ENCODE results near the gene ZBTB37.
"Not testable (repeated sequence)": the region's sequence is repeated elsewhere in the genome, so short reads cannot be mapped to it uniquely, and the experiment has no call there.

ZBTB37 gene

GRCh38 chr1:173878251-173878650, 10.1 kb downstream of the ZBTB37 start:
- Mint-ChIP-seq H3K27ac (no peak overlapping the region), H3K36me3 (peaks cover 20% of the 10 kb centered on the region), H3K4me1 (peaks cover 12% of the 10 kb centered on the region), H3K9me3 (no peaks in the 10 kb centered on the region), H3K4me3 (no peak overlapping the region), H3K27me3 (no peaks in the 10 kb centered on the region)

- not testable (repeated sequence) for H3K27ac Mint-ChIP-seq, H3K9me3 Mint-ChIP-seq, H3K4me3 Mint-ChIP-seq, H3K4me1 Mint-ChIP-seq, H3K27me3 Mint-ChIP-seq
- peaks cover 19% of the 10 kb centered on the region for H3K36me3 Mint-ChIP-seq
Observed at GRCh38 chr1:173881117-173881516, 12.9 kb downstream of the ZBTB37 start.

DNA sequence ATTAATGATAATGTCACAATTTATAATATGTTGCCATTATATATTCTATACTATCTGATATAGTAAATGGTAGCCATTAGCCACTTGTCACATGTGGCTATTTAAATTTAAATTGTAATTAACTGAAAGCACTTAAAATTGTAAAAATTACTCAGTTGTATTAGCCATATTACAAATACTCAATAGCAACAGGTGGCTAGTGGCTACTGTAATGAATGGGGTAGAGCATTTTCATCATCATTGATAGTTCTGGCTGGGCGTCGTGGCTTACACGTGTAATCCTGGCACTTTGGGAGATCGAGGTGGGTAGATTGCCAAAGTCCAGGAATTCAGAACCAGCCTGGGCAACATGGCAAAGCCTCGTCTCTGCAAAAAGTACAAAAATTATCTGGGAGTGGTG, 16.5 kb downstream of the ZBTB37 start:
- Mint-ChIP-seq H3K27ac (no peak overlapping the region), H3K27me3 (no peaks in the 10 kb centered on the region), H3K36me3 (peaks cover 22% of the 10 kb centered on the region), H3K9me3 (no peaks in the 10 kb centered on the region), H3K4me3 (no peak overlapping the region), H3K4me1 (peaks cover 37% of the 10 kb centered on the region)

DNA sequence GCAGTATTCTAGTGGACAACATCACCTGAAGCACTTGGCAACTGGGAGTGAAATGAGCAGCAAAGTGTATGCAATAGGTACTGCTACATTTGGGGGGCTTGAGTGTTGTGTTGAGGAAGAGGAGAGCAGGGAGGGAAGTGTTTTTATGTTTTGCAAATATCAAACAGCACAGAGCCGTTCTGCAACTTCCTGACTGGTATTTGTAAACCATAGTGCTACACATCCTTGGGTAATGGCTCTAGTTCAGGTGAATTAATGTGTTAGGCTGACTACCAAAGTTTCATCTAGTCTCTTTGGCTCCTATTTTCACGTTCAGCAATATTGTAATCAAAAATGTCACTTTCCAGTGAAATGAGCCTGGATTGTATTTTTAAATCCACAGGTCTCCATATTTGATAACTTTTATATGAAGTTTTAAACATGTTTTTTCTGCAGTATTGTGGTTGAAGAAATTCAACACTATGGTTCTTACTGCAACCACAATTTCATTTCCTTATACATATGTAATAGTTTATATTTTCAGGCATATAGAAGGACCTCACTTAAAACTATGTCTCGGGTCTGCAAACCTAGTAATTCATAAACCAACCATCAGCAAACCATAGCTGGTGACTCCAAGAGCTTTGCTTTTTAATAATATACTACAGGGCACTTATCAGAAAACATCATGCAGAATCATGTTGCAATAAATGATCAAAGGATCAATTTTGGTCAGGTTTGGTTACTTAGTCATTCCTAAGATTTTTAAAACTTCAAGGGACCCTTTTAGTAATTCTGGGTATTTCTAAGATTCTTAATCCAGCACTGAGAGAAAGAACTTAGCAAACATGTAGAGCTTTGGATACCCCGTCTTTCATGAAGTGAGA, 18.8 kb downstream of the ZBTB37 start:
- peaks cover 55% of the 10 kb centered on the region for H3K4me1 Mint-ChIP-seq
- no peaks in the 10 kb centered on the region for H3K9me3 Mint-ChIP-seq
- no peak overlapping the region for H3K4me3 Mint-ChIP-seq
- no peak overlapping the region for H3K27ac Mint-ChIP-seq
- peaks cover 34% of the 10 kb centered on the region for H3K36me3 Mint-ChIP-seq
- H3K27me3 Mint-ChIP-seq, result no peaks in the 10 kb centered on the region

- Mint-ChIP-seq H3K27me3 (no peaks in the 10 kb centered on the region), H3K27ac (no peak overlapping the region), H3K4me3 (no peak overlapping the region), H3K36me3 (peaks cover 34% of the 10 kb centered on the region), H3K9me3 (no peaks in the 10 kb centered on the region), H3K4me1 (peaks cover 60% of the 10 kb centered on the region)
Observed at GRCh38 chr1:173887627-173888026, 19.4 kb downstream of the ZBTB37 start.

DNA sequence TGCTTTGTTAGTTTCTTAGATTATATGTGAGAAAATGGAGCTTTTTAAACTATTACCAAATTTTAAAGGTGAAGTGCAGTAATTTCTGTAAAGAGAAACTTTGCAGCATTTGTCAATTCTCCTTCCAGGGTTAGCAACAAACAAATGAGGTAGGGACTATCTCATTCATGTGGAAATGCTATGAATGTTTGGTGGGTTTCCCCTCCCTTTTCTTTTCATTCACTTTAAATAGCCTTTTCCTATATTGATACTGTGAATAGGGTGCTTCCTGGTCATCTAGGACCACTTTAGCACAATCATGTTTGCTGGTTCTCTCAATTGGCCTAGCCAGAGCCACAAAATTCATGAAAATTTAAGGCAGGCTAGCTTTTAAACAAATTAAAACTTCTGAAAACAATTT, 20.6 kb downstream of the ZBTB37 start:
- H3K27me3 Mint-ChIP-seq, result no peaks in the 10 kb centered on the region
- H3K9me3 Mint-ChIP-seq, result no peaks in the 10 kb centered on the region
- no peak overlapping the region for H3K4me3 Mint-ChIP-seq
- peaks cover 60% of the 10 kb centered on the region for H3K4me1 Mint-ChIP-seq
- H3K36me3 Mint-ChIP-seq, result peaks cover 36% of the 10 kb centered on the region
- H3K27ac Mint-ChIP-seq, result no peak overlapping the region

GRCh38 chr1:173889885-173890284, 21.7 kb downstream of the ZBTB37 start:
- no peak overlapping the region for H3K27ac Mint-ChIP-seq
- no peak overlapping the region for H3K4me3 Mint-ChIP-seq
- H3K27me3 Mint-ChIP-seq, result no peaks in the 10 kb centered on the region
- H3K9me3 Mint-ChIP-seq, result no peaks in the 10 kb centered on the region
- peaks cover 40% of the 10 kb centered on the region for H3K36me3 Mint-ChIP-seq
- H3K4me1 Mint-ChIP-seq, result peaks cover 60% of the 10 kb centered on the region

DNA sequence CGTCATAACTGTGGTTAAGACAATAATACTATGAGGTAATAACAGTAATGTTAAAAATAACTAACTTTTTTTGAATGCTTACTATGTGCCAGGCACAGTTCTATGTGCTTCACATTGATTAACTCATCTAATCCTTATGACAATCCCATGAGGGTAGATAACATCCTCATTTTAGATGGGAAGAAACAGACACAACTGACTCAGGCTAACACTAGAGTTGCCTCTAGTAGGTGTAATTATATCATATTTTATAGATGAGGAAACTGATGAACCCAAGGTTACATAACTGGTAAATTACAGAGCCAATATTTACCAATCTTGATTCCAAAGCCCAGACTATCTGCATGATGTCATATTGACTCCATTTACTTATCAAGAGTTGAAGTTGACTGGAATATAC, 25.4 kb downstream of the ZBTB37 start:
- Mint-ChIP-seq H3K4me3 (no peak overlapping the region), H3K36me3 (peaks cover 26% of the 10 kb centered on the region), H3K27ac (no peak overlapping the region), H3K9me3 (no peaks in the 10 kb centered on the region), H3K27me3 (no peaks in the 10 kb centered on the region), H3K4me1 (peaks cover 34% of the 10 kb centered on the region)

DNA sequence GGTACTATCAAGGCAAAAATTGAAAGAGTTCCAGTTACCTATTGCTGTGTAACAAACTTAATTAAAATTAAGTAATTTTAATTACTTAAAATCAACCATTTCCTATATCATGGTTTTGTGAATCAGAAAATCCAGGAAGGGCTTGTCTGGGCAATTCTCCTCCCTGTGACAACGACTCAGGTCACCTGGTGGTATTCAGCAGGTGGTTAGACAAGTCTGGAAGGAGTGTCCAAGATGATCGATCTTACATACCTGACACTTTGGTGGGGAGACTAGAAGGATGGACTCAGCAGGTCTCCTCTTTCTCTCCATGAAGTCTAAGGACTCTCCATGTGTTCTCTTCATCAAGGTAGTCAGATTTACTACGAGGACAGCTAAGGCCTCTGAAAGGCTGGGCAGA, 26.0 kb downstream of the ZBTB37 start:
- Mint-ChIP-seq H3K4me1 (peaks cover 37% of the 10 kb centered on the region), H3K4me3 (no peak overlapping the region), H3K27ac (no peak overlapping the region), H3K27me3 (no peaks in the 10 kb centered on the region), H3K36me3 (peaks cover 25% of the 10 kb centered on the region), H3K9me3 (no peaks in the 10 kb centered on the region)

DNA sequence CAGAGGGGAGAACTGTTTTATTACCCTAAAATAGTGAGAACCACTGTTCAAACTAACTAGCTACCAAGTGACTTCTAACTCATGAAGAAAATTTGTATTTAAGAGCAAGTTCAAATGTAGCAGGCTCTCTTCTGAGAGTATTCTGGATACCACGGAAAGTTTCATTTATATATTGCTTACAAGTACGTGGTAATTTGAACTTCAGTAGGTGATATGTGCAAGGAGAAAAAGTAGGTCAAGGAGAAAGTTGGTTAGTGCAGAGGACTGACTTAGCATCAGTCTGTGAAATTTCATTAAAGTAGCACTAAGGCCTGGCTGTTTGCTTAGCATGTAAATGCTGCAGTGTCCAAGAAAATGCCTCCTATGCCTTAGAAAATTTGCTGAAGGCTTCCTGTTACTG, 32.2 kb downstream of the ZBTB37 start:
- H3K27me3 Mint-ChIP-seq, result no peaks in the 10 kb centered on the region
- no peak overlapping the region for H3K4me3 Mint-ChIP-seq
- peaks cover 29% of the 10 kb centered on the region for H3K4me1 Mint-ChIP-seq
- H3K36me3 Mint-ChIP-seq, result peaks cover 12% of the 10 kb centered on the region
- H3K27ac Mint-ChIP-seq, result no peak overlapping the region
- no peaks in the 10 kb centered on the region for H3K9me3 Mint-ChIP-seq

DNA sequence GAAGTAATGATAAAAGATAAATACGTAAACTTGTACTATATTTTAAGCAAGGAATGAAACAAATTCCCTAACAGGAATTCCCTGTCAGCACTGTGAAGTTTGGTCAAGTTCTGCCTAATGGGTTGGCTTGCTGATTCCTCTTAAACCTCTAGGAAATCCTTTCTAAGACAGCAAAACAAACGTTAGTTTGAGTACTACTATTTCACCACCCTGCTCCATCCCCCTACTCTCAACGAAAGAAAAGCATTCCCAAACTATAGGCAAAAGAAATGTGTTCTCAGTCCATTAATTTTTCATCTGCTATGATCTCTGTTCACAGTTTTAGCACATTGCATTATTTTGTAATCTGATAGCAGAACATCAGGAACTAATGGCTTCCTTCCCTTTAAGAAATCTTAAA, 32.8 kb downstream of the ZBTB37 start:
- H3K27me3 Mint-ChIP-seq, result no peaks in the 10 kb centered on the region
- H3K36me3 Mint-ChIP-seq, result peaks cover 12% of the 10 kb centered on the region
- H3K27ac Mint-ChIP-seq, result no peak overlapping the region
- no peaks in the 10 kb centered on the region for H3K9me3 Mint-ChIP-seq
- H3K4me1 Mint-ChIP-seq, result peaks cover 25% of the 10 kb centered on the region
- no peak overlapping the region for H3K4me3 Mint-ChIP-seq

GRCh38 chr1:173903827-173904531, 35.8 kb downstream of the ZBTB37 start:
- Mint-ChIP-seq H3K4me1 (peaks cover 21% of the 10 kb centered on the region), H3K9me3 (no peaks in the 10 kb centered on the region), H3K27ac (no peak overlapping the region), H3K36me3 (peaks cover 9% of the 10 kb centered on the region), H3K27me3 (no peaks in the 10 kb centered on the region), H3K4me3 (no peak overlapping the region)

- Mint-ChIP-seq H3K4me3 (no peak overlapping the region), H3K36me3 (peaks cover 6% of the 10 kb centered on the region), H3K4me1 (no peaks in the 10 kb centered on the region), H3K27me3 (no peaks in the 10 kb centered on the region), H3K9me3 (no peaks in the 10 kb centered on the region), H3K27ac (no peak overlapping the region)
Observed at GRCh38 chr1:173913111-173913510, 44.9 kb downstream of the ZBTB37 start.

DNA sequence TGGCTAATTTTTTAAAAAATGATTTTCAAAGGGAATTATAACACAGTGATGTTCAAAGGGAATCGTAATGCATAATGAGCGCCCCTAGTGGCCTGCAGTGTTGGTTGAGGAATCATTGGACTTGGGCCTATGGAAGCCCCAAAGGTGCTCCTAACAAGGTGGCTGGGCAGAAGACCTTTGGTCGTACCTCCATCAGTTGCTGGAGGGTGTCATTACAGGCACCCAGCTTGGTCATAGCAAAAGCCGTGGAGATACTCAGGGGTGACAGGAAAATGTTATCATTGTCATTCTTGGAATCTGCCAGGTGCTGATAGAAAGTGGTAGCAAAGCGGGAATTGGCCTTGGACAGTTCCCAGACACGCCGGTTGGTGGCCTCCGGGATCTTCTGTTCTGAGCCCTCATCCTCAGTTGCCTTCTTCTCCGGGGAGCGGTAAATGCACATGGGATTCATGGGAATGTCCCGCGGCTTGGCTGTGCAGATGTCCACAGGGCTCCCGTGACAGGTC, 46.2 kb downstream of the ZBTB37 start:
- H3K9me3 Mint-ChIP-seq, result no peaks in the 10 kb centered on the region
- H3K27me3 Mint-ChIP-seq, result no peaks in the 10 kb centered on the region
- H3K4me3 Mint-ChIP-seq, result no peak overlapping the region
- H3K27ac Mint-ChIP-seq, result no peak overlapping the region
- no peaks in the 10 kb centered on the region for H3K4me1 Mint-ChIP-seq
- H3K36me3 Mint-ChIP-seq, result peaks cover 2% of the 10 kb centered on the region

GRCh38 chr1:173915596-173915995, 47.4 kb downstream of the ZBTB37 start:
- Mint-ChIP-seq H3K4me1 (no peaks in the 10 kb centered on the region), H3K9me3 (no peaks in the 10 kb centered on the region), H3K36me3 (peaks cover 2% of the 10 kb centered on the region), H3K27ac (no peak overlapping the region), H3K4me3 (no peak overlapping the region), H3K27me3 (no peaks in the 10 kb centered on the region)

DNA sequence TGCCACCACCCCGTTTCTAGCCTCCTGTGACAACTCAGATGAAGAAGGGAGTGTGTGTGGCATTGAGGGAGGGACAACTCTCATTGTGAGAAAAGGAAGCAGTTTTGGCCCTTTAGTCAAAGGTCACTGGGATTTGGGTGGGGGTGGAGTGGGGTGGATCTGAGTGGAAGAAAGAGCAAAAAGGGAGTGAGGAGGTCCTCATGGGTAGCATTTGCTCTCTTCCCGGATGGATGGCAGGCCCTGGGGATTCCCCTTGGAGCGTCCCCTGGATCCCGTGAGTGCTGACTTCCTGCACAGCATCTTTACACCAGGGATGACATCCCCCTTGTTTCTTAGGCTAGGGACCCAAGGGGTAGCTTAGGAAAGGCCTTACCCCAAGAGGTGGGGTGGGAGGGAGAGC, 48.5 kb downstream of the ZBTB37 start:
- H3K4me3 Mint-ChIP-seq, result no peak overlapping the region

More for the DNA sequence above, 48.5 kb downstream of the ZBTB37 start:
- H3K36me3 Mint-ChIP-seq, result no peaks in the 10 kb centered on the region
- no peaks in the 10 kb centered on the region for H3K9me3 Mint-ChIP-seq
- no peak overlapping the region for H3K27ac Mint-ChIP-seq
- no peaks in the 10 kb centered on the region for H3K27me3 Mint-ChIP-seq
- no peaks in the 10 kb centered on the region for H3K4me1 Mint-ChIP-seq
